CD4-positive, alpha-beta T cell treated with Interleukin-10 for 1 hour (primary cell): ENCODE results near the gene C18orf54.
"Not testable (repeated sequence)": the region's sequence is repeated elsewhere in the genome, so short reads cannot be mapped to it uniquely, and the experiment has no call there.

ENCODE experiments used
- DNase-seq: peaks from one replicate; pipeline ENCODE4 v3.0.0-alpha.2; 2020

The C18orf54 gene

GRCh38 chr18:54357660-54358494, at the start of gene C18orf54, which contains the start of gene STARD6:
Gene C18orf54, plus strand, starts transcription at chr18:54357906. Its CDS starts 2,667 bp downstream, at chr18:54360573.
Gene STARD6, minus strand, starts transcription at chr18:54357858. Its CDS starts 3,285 bp downstream, at chr18:54354573.
- peak; percentile 92 for DNase-seq

DNA sequence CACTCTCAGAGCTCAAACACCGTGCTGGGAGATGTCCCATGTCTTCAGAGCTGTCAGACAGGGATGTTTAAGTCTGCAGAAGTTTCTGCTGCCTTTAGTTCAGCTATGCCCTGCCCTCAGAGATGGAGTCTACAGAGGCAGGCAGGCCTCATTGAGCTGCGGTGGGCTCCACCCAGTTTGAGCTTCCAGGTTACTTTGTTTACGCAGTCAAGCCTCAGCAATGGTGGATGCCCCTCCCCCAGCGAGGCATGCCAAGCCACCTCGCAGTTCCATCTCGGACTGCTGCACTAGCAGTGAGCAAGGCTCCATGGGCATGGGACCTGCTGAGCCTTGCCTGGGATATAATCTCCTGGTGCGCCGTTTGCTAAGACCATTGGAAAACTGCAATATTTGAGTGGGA, 48.1 kb upstream of the C18orf54 start:
- DNase-seq, result not testable (repeated sequence)

- no peak for DNase-seq
These were observed 41.5 kb upstream of the C18orf54 start for GRCh38 chr18:54316071-54316820.

DNA sequence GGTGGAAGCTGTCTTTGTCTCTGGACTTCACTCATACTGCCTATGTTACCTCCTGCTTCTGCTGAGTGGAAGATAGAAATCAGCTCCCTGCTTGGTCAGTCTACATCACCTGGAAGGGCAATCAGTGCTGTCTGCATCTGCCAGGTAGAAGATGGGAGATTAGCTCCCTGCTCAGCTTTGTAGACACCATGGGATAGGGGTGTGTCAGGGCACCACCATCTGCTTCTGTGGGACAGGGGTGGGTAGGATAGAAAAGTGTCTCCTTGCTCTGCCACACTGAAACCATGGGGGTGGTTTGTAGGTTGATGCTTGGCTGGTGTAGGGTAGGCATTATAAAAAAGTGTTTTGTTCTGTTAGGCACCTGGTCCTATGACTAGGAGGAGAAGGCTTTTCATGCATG, 34.1 kb upstream of the C18orf54 start:
- DNase-seq, result no peak

DNA sequence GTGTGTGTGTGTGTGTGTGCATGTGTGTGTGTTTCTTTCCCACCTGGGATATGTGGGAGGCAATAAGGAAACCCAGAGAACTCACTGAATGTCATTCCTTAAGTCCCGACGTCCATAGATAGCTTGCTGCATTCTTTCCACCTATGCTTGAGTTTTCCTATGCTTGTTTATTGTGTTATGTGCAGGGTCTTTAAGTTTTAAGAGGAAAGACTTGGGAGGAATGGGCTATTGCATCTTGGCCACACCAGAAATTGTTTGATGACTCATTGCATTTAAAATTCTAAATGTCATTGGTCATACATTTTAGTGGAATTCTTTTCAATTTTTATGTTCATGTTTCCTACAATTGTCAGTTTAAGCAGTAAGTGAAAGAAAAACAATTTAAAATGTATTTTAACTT, 33.7 kb upstream of the C18orf54 start:
- DNase-seq, result no peak

GRCh38 chr18:54327818-54328217, 29.9 kb upstream of the C18orf54 start:
- no peak for DNase-seq

DNA sequence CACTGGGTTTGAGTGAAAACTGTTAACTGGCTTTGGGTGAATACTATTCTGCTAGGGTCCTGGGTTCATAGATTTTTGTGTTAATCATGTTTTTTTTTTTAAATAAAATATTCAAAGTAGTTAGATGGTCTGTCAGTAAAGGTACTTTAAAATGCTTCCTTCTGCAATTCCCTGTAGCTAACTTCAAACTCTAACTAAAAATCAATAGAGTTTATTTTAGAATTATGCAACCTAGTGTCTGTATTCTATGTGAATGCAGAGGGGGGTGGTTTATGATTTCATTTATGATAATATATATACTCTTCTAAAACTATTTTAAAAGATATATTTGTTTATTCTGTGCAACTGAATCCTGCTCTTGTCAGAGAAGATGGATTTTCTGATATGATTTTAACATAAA, 27.9 kb upstream of the C18orf54 start:
- no peak for DNase-seq

DNA sequence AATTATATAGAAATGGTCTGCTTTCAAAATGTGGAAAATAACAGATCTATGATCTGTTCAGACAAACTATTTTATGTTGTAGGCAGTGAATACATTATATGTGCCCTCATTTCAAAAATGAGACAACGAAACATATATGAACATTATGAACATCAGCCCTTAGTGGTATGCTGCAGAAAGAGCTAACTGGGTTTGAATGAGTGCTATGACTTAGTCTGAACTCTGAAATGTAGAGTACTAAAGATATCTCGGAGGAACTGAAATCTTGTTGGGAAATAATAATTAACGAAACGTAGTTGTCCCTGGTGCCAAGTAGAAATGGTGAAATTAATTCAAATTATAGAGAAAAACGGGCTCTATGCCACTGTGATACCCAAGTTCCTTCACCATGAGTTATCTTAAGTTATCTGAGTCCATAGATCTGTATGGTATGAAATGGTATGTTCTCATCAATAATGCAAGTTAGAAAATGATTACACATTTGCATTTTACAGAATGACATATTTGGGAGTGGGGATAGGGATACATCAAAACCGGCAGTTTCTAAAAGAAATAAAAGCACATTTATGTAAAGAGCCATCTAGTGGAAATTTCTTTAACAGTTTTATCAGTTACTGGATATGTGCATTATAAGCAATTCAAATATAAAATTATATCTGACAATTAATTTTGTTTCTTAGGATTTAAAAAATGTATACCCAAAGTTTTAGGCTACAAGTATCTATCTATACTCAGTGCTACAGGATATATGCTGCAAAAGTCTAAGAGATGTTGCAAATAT, 26.7 kb upstream of the C18orf54 start:
- no peak for DNase-seq

GRCh38 chr18:54335638-54336173, 22.0 kb upstream of the C18orf54 start:
- no peak for DNase-seq

DNA sequence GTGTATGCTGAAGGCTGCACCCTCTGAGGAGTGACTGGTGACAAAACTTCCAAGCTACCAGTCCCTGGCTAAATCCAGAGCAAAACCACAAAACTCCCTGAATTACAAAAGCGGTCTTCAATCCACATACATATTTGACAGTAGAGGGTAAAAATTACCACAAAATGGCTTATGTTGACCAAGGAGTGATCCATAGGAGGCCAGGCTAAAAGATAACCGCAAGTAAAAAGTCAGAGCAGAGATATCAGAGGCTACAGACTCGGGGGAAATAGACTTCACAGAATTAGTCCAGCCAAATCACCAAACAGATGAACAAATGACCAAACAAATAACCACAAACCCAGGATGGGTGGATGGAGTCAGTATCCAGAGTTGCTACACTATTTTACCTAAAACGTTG, 19.5 kb upstream of the C18orf54 start:
- no peak for DNase-seq

- no peak for DNase-seq
These were observed 6.5 kb upstream of the C18orf54 start for GRCh38 chr18:54351186-54351585.

- DNase-seq, result no peak
These were observed 535 bp upstream of the C18orf54 start for GRCh38 chr18:54357082-54357659.

GRCh38 chr18:54358495-54359040, 862 bp downstream of the C18orf54 start:
- DNase-seq, result no peak

- no peak for DNase-seq
These were observed 1.5 kb downstream of the C18orf54 start for GRCh38 chr18:54359233-54359632.

GRCh38 chr18:54360406-54360805, 2.7 kb downstream of the C18orf54 start:
- no peak for DNase-seq

- no peak for DNase-seq
These were observed 20.4 kb downstream of the C18orf54 start for GRCh38 chr18:54378057-54378456.

DNA sequence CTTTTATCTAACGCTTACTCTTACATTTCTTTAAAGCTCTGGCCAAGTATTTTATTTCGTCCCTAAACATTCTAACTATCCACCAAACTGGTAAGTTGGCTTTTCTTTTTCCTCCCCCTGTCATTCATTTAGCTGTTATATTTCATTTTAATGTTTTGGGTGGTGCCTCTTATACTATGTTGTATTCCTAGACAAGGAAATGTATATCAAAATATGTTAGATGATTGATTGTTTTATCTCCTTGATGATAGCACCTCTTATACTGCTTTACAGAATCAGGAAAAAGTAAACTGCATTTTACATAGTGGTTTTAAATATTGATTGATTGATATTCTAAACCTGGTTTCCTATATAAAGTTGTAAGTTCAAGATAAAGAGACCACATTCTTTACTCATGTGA, 23.9 kb downstream of the C18orf54 start:
- no peak for DNase-seq

DNA sequence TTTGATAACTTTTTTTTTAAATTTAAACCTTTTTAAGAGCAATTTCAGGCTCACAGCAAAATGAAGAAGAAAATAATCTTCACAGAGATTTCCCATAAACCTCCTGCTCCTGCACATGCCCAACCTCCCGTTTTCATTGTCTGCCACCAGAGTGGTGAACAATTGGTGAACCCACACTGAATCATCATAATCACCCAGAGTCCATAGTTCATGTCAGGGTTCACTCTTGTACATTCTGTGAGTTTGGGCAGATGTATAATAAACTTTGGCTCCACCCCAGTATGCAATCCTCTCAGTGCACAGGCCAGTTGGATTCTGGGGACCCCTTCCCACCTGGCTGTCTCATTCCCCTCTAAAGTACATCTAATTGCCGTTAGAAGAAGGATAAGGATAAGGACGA, 24.4 kb downstream of the C18orf54 start:
- DNase-seq, result no peak

GRCh38 chr18:54382733-54383252, 25.1 kb downstream of the C18orf54 start:
- no peak for DNase-seq

DNA sequence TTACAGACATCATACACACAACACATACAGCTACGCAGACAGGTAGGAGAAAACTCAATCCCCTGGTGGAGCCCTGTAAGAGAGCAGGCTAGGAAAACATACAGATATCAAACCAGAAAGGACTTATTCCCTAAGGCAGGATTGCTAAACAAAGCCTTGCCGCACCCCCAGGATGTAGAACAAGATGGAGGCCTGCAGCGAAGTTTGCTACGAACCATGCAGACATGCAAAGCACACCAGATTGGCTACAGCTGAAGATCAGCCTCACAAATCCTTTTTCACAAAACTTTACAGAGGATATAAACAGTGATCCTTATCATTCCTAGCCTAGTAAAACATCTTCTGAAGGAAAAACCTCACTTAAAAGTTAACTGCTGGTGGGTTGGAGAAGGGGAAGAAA, 28.3 kb downstream of the C18orf54 start:
- no peak for DNase-seq

DNA sequence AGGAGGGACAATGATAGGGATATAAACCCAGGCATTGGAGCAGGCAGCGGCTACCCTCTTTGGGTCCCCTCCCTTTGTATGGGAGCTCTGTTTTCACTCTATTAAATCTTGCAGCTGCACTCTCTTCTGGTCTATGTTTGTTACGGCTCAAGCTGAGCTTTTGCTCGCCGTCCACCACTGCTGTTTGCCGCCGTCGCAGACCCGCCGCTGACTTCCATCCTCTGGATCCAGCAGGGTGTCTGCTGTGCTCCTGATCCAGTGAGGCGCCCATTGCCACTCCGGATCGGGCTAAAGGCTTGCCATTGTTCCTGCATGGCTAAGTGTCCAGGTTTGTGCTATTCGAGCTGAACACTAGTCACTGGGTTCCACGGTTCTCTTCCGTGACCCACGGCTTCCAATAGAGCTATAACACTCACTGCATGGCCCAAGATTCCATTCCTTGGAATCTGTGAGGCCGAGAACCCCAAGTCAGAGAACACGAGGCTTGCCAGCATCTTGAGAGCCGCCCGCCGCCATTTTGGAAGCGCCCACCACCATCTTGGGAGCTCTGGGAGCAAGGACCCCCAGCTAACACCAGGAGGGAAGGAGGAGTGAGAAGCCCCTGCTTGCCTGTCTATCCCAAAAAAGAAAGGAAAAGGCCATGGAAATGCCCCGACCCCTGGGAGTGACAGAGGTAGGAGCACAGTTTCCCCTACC, 29.2 kb downstream of the C18orf54 start:
- not testable (repeated sequence) for DNase-seq
